GM21737 (cell line): ENCODE data around the gene ATP2B2.

Experiments
- ATAC-seq: cut with Tn5 transposase; IDR thresholded peaks from one replicate; pipeline ENCODE4 v1.9.1; 2021; ENCODE audit warnings: mild to moderate bottlenecking, moderate library complexity; ENCODE audit not compliant: unreplicated experiment

The ATP2B2 gene

DNA sequence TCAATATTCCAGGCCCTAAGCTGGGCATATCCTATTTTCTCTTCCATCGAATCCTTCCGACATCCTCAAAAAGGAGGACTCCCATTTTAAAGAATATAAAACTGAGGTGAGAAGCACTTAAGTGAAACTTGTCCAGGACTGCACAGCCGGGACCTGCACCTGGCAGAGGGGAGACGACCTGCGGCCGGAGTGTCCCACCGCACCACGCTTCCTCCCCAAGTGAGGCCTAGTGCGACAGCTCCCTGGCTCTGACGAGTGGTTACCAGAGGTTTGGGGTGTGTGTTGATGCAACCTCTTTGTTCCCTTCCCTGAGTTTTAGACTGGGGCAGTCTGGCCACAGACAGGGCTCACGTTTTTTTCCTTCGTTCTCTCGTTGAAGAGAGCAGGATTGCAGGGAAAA lies 24.9 kb upstream of the ATP2B2 start:
- ATAC-seq: no peak

DNA sequence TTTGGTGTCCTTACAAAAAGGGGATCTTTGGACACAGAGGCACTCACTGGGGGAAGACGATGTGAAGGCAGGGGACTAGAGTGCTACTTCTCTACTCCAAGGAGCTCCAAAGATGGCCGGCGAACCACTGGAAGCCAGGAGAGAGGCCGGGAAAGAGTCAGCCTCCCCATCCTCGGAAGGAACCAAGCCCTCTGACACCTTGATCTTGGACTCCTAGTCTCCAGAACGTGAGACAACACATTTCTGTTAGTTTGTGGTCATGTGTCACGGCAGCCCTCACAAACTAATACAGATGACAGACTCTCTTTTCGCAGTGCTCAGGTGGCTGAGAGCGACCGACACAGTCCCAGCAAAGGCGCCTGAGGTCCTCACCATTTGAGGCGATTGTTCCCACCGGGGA lies 24.4 kb upstream of the ATP2B2 start:
- no peak for ATAC-seq

DNA sequence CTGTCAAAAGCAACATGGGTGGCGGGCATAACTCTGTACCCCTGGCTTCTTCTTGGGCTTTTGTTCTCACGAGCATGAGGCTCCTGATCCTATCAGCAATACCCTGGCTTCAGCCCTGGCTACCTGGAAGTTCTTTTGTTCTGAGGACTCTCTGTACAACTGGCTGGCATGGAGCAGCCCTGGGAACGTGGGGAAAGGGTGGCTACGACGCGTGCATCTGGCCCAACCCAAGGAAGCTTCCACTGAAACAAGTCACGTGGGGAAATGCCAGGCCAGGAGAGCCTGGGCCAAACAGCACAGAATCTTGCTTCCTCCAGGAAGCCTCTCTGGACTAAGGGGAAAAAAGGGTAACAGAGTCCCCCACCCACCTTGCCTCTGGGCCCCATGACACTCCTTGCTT lies 22.7 kb upstream of the ATP2B2 start:
- no peak for ATAC-seq

DNA sequence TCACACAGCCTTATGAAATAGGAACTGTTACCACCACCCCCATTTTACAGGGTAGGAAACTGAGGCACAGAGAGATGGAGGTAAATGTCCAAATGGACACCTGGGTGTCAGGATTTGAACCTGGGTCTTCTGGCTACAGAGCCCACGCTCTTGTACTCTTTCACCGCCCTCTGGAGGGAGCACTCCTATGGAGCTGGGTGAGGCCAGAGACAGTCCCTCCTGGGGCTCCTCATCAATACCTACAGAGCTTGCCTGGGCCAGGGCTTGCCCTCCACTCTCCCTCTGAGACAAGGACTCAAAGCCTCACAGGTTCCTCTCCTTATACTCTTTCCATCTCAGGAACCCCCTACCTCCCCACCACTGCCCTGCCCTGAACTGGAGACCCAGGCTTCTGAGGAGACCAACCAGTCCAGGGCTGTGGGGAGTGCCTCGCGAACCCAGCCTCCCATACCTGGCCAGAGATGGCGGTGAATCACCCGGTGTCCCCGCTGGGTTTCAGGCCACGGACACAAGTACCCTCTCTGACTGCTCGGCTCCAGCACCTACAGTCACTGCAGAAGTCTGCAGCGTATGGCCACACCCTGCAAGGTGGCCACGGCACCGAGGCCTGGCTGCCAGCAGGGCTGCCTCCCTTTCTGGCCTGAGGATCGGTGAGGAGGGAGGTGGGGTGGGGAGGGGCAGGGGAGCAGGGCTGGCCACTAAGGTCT lies 22.1 kb upstream of the ATP2B2 start:
- no peak for ATAC-seq

DNA sequence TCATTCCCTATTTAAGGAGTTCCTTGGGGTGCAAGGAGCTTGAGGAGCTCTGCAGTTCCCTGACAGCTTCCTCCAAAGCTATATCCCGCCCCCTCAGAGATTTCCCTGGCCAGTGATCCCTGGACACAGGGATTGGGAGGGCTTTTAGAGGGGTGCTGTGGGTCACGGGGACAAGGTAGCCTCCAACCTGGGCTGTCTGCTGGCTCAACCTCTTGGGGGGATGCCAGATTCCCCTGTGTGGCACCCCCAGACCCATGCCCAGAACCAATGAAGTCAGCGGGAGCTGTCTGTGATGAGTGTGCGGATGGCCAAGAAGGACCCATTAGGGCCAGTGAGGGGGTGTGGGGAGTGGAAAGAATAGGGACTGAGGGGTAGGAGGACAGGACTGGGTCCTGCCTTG lies 21.0 kb upstream of the ATP2B2 start:
- ATAC-seq: no peak

DNA sequence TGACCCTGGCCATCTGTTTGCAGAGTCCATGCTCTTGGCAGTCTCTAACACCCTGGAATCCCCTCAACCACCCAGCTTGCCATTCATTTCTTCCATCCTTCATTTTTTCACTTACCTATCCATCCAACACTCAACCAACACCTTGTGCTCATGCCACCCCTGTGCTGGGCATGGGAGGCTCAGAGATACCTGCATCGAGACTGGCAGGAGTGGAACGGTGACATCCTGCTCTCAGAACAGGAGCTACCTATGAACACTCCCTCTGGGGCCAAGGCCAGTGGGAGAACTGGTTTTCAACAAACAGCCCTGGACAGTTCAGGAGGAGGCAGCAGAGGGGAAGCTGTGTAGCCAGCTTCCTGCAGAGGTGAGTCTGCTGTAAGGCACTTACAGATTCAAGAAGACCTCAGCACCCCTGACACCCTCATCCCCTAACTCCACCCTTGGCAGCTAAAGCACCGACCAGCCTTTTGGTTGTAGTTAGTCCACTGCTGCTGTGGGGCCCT lies 19.5 kb upstream of the ATP2B2 start:
- ATAC-seq: no peak

DNA sequence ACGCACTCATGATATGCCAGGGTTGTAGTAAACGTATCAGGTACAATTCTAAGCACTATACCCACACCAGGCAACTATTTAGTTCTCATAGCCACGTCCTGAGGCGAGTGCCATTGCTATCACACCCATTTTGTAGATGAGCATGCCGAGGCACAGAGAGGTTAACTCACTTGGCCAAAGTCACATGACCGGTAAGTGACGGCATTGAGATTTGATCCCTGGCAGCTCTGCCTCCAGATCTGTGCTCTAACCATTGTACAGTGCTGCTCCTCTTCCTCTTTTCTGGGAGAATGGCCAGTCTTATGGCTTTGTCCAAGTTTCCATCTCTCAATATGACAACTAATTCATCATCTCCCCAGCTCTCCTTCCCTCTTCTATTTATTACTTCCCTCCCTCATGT lies 18.9 kb upstream of the ATP2B2 start:
- no peak for ATAC-seq

DNA sequence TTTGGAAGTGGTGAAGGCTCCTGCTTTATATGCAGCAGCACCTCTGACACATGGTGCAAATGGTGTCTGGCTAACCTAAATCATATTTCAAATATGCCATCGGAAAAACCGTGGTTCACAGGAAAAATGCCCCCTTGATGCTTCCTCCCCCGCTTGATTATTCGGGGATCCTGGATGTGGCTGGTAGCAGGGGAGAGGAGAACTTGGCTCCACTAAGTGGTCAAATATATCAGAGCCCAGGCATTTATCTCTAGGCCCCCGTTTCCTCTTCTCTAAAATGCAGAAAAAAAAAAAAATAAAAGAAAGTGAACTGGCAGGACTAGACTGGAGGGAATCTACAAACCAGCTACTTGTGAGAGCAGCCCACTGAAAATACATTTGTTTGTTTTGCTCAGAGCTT lies 18.2 kb upstream of the ATP2B2 start:
- ATAC-seq: no peak

DNA sequence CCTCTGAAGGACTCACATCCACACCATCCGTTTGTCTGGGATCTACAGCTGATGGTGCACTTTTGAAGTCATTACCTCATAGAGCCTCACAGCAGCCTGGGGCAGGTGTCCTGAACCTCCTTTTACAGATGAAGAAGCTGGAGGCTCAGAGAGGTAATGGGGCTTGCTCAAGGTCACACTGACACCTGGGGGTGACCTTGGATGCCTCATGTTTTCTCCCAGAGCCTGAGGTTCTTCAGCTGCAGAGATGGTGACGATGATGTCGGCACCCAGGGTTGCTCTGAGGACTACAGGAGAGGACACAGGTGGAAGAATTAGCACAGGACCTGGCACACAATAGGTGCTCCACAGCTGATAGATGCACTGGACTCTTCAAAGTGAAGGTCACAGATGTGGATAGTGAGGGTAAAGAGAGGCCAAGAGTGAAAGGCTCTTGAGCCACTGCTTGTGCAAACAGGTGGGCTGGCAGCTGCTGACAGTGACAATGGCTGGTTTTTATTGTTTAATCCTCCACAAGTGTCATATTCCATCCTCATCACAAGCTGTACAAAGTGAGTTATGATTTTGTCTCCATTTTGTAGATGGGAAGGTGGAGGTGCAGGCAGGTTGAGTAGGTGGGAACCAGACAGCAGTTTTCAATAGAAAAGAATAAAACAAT lies 17.4 kb upstream of the ATP2B2 start:
- ATAC-seq: no peak

DNA sequence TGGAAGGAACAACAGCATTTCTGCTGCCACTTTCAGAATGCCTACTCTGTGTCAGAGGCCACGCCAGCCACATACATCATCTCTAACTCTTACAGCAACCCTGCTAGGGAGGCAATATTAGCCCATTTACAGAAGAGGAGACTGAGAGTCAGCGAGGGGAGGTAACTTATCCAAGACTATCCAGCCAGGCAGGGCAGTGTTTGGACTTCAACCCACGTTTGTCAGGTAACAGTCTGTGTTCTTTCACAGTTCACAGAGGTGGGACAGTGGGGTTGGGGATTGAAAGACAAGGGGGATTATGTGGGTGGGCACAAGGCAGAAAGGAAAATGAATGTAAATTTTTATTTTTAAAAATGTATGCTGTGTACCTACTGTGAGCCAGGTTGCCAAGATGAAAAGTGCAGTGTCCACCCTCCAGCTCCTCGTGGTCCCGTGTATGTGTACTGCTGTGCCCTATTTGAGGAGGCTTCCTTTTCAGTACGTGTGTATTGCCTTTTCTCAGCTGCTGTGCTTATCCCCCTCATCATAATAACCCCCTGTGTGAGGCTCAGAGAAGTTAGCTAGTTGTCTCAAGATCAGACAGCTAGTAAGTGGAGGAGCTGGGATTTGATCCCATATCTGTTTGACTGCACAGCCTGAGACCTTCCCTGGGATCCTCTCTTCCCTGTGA lies 16.5 kb upstream of the ATP2B2 start:
- ATAC-seq: no peak

DNA sequence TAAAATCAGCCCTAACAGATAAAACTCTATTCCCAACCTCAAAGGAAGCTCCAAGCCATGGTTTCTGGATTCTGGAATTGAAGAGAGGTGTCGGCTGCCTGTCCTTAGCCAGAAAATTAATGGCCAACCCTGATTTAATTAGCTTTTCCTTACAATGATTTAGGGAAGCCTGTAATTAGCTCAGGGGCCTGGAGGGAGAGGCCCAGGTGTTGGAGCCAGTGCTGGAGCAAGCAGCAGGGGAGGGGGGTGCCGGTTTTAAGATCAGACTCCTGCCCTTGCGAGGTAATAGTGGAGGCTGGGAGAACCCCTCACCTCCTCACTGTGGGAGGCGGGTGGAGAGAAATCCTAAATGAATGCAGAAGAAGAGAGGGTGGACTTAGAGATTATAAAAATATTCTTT lies 14.7 kb upstream of the ATP2B2 start:
- ATAC-seq: no peak

DNA sequence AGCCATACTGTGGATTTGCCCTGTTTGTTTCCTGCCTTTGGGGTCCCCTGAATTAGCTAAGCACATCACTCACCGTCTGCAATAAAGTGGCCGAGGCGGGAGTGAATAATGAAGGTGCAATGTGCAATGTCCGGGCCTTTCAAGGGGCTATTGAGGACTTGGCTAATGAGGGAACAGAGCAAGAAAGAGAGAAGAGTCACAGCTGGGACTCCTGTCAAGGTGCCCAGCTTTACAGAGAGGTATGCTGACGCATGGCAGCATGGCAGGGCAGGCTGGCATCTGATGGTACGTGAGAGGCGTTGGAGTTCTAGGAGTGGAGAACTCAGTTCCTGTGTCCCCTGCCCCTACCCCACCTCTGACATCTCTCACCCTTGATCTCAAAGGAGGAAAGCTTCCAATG lies 13.8 kb upstream of the ATP2B2 start:
- ATAC-seq: no peak

DNA sequence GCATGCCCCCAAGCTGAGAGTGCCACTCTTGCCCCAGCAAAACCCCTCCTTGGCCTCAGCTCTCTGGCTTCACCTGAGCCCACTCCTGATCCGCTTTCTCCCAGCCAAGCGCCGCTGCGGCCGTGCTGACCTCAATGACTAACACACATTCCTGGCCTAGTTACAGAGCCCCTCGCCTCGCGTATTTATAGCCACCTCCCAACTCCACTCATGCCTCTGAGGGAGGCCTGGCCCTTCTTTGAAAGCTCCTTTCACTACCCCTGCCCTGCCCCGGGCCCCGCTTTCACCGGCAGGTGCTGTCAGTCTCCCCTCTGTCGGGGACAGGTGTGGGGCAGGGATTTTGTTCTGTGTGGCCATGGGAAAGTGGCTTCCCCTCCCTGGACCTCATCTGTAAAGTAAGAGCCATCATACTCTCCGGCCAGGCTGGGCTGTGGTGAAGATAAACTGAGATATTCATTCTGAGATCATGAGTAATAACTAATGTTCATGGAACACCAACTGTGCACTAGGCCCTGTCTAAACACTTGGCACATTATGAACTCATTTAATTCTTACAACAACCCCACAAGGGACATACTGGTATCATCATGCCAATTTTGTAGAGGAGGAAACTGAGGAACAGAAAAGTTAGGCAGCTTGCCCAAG lies 13.2 kb upstream of the ATP2B2 start:
- no peak for ATAC-seq

DNA sequence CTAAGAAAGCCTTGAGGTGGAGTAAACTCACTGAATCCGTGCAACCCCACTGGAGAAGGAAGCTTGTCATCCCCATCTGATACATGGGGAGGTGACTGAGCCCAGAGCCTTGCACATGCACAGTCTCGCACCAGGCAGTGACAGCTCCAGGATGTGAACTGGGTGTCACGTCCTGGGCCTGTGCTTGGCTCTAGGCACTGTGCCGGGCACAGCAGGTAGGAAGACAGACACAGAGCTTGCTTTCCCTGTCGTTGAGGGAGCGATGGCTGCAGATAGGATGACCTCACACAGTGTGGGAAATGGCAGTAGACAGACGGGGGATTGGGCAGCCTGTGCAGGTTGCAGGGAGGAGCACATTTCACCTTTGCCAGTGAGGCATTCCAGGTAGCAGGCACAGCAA lies 12.2 kb upstream of the ATP2B2 start:
- ATAC-seq: no peak

DNA sequence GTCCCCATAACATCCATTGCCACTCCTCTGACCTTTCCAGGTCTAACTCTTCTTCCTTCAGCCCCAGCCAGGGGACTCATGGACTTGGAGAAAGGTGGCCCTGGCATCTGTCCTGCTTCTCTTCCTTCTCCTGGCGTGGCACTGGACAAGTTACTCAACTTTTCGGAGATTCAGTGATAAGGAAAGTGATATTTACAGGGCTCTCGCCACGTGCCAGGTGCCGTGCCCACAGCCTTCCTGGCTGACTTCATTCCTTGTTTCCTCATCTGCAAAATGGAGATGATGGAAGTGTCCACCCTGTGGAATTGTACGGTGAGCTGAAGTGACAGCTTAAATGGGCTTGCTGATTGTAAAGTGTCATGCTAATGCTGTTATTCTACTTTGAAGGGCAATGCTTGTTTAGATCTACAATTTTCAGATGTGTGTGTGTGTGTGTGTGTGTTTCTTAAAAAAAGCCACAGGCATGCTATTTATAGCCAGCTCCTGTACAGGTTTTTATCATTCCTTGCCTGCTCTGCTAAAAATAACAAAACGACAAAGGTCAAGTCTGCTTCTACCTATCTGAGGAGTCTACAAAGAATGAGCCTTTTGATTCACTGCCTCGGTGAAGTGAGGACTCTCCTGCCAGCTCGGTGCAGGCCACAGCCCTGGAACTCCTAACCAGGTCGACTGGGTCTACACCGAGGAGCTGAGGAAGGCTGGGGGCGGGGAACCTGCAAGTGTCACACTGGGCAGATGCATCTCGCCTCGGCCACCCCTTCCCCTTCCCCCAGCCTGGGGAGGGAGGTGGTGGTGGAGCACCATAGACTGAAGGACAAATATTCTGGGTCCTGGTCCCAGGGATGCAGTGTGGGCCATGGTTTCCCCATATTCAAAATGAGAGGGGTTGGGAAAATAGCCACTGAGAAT lies 11.4 kb upstream of the ATP2B2 start:
- no peak for ATAC-seq

DNA sequence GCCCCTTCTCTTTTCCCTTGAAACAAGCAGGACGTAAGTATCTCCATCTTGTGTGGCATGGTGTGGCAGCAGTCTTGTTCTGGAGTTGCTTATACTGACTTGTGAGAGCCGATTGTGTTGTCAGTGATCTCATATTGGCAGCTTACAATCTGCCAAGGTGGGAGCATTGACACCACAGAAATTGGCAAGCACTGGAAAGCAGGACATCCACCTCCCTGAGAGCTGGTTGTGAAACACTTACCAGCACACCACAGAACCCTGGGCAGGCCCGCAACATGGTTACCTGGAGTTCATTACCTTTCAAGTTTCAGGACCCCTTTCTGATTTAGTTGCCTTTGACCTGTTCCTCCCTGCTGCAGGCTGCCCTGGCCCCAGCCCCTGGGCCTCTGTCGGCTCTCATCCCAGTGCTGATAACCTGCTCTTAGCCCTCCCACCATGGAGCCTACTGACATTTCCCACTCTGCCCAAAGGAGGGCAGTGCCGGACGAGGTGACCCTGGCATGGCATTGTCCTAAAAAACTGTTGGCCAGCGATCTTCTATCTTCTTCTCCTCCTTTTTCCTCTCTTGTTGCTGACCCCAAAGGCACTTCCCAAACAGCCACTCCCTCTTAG lies 10.6 kb upstream of the ATP2B2 start:
- no peak for ATAC-seq

DNA sequence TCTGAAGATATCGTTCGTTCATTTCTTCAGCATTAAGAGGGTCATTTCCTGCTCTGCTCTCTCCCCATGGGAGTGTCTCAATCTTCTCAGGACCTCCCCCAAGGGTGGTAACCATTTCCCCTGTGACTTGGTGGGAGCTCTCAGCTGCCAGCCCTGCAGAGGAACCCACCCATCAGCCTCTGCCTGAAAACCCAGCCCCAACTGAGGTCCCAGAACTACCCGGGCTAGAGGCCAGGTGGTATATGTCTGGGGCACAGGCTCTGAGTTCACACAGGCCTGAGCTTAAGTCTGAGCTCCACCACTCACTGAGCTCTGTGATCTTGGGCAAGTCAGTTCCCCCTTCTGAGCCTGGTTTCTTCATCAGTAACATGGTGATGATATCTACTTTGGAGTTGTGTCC lies 10.0 kb upstream of the ATP2B2 start:
- no peak for ATAC-seq

DNA sequence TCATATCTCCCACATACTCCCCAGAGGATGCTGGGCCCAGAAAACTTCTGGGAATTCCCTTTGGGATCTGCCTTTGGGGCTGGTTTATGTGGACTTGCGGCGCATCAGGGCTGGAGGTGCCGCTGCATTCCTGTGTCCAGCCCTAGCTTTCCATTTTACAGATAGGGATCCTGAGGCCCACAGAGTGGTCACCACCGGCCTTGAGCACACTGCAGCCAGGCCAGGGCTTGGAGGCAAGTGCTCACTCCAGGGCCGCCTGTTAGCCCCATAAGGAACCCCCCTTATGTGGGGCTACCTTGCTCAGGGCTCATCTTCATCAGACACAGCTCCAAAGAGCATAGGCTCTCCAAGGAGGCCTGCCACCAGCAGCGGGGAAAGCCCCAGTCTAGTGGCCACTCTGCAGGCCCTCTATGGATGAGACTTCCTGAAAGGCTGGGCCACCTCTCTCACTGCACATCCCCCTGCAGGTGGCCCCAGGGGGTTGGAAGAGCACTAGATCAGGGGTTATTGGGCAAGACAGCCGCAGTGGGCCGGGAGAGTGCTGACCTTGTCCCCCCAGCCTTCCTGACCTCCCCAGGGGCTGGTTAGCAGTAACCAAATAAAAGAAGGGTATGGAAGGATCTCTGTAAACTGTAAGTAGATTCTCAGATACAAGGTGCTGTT lies 9.2 kb upstream of the ATP2B2 start:
- no peak for ATAC-seq

DNA sequence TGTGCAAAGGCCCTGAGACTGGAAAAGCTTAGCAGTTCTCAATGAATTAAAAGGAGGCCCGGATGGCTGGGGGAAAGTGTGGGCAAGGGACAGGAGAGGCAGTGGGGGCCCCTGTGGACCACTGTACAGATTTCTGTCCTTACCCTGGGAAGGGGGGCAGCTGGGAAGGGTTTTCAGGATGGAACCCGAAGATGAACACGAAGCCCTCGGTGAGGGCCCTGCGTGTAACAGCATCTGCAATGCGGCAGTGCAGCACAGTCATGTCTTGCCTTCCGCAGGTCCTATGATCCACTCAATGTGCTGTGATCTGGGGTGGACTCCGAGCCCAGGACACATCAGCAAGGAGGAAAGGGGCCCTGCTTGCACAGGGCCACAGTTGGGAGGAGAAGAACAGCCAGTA lies 7.9 kb upstream of the ATP2B2 start:
- no peak for ATAC-seq

DNA sequence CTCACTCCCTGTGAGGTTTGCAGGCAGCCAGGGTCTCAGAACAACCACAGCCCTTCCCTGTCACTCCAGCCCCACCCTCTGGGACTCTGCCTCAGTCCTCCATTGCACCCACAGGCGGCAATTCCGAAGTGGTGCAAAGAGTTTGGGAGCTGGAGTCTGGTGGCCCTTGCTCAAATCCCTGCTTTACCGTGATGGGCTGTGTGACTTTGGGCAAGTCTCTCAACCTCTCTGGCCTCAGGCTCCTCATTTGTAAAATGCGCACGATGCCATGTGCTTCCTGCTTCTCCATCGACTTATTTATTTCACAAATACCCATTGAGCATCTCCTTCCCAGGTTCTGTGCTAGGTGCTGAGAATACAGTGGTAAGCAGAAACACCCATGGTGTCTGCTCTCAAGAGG lies 7.3 kb upstream of the ATP2B2 start:
- ATAC-seq: no peak
